Left lung (tissue), 10 donors: ENCODE data around the gene MPPED1. TPM values are rescaled to one million over a fixed set of nuclear protein-coding genes. Genes with fewer than 3 reads are reported as not detected.

ENCODE experiments used
- ATAC-seq: fragments of 200-7000 bp; cut with Tn5 transposase; one replicate; pipeline ENCODE4 v1.9.1; 2020; ENCODE audit warnings: moderate library complexity
- DNase-seq, 4 donors: peaks; one replicate each; pipeline ENCODE4 v3.0.0-alpha.2; 2013 to 2020
- H3K27ac ChIP-seq, 2 donors: fragments of 200-600 bp; sonication (generic) in 1 of 2; one replicate each; pipeline versions ENCODE4 v1.5.0 to v1.8.0; 2020 to 2021
- H3K27me3 ChIP-seq, 2 donors: fragments of 200-600 bp; sonication (generic) in 1 of 2; one replicate each; pipeline versions ENCODE4 v1.5.0 to v1.8.0; 2020 to 2021
- H3K36me3 ChIP-seq, 2 donors: fragments of 200-600 bp; sonication (generic) in 1 of 2; one replicate each; pipeline versions ENCODE4 v1.5.0 to v1.8.0; 2020 to 2021
- H3K4me1 ChIP-seq, 2 donors: fragments of 200-600 bp; one replicate each; pipeline ENCODE4 v1.8.0; 2021
- H3K4me3 ChIP-seq, 2 donors: fragments of 200-600 bp; sonication (generic) in 1 of 2; one replicate each; pipeline versions ENCODE4 v1.5.0 to v1.8.0; 2020 to 2021; ENCODE audit warnings: mild to moderate bottlenecking in 1 of 2
- H3K9me3 ChIP-seq, 2 donors: fragments of 200-600 bp; sonication (generic) in 1 of 2; one replicate each; pipeline versions ENCODE4 v1.5.0 to v1.8.0; 2020 to 2021
- CTCF ChIP-seq, 2 donors: fragments of 200-600 bp; sonication (generic) in 1 of 2; IDR thresholded peaks; one replicate each; pipeline versions ENCODE4 v1.5.0 to v1.8.0; 2021; ENCODE audit warnings: antibody characterized with exemption in 2 of 2
- intact Hi-C, 2 donors: fragments of 100-400 bp; cut with DNase I; formaldehyde crosslinking; loops; one replicate each; pipeline versions ENCODE4 v1.11.2 to v1.14.2; 2022
- polyA plus RNA-seq, 6 donors: library from polyadenylated mRNA; unstranded; fragments of 120-200 nt; gene quantifications; one replicate each; pipeline ENCODE4 v1.2.1, GENCODE V29; 2013; ENCODE audit not compliant: insufficient read length in 6 of 6
- total RNA-seq, 2 donors: library from RNA; stranded (reverse); fragmentation: NEBNext Ultra II Directional; extraction: Animal tissue kit (Norgen Biotek cat#: 25700); gene quantifications; one replicate each; pipeline ENCODE4 v1.2.1, GENCODE V29; 2021
- donor health status: DM: no; HTN: yes; CAD: no.
- donor health status: DM: no; HTN: no; CAD: no.

The MPPED1 gene
- total and polyA plus RNA-seq, 8 donors: 0.37 to 0.67 (median 0.52) TPM; not detected in 2

GRCh38 chr22:43451371-43452050 is 39.7 kb downstream of the MPPED1 start:
- DNase-seq (no peak), ATAC-seq (no peak)
- H3K27ac ChIP-seq: no peak overlapping the region
- H3K36me3 ChIP-seq: no peaks in the 10 kb centered on the region
- H3K4me3 ChIP-seq: no peak overlapping the region
- peaks cover 0 to 62% of the 10 kb centered on the region in 2 donors for H3K27me3 ChIP-seq
- intact Hi-C loops: no loop called here
- no peaks in the 10 kb centered on the region for H3K9me3 ChIP-seq
- no peak for TF ChIP-seq CTCF (IDR thresholded peaks at IDR 0.05)
- H3K4me1 ChIP-seq: no peaks in the 10 kb centered on the region

- no peak overlapping the region for H3K4me3 ChIP-seq
- H3K36me3 ChIP-seq: no peaks in the 10 kb centered on the region
- DNase-seq (no peak), ATAC-seq (no peak)
- peaks cover 0 to 69% of the 10 kb centered on the region in 2 donors for H3K27me3 ChIP-seq
- H3K4me1 ChIP-seq: no peaks in the 10 kb centered on the region
- intact Hi-C loops: no loop called here
- TF ChIP-seq CTCF (IDR thresholded peaks at IDR 0.05): no peak
- H3K27ac ChIP-seq: no peak overlapping the region
- H3K9me3 ChIP-seq: no peaks in the 10 kb centered on the region
These were observed 44.0 kb downstream of the MPPED1 start for GRCh38 chr22:43455846-43456245.

- Histone ChIP-seq H3K27ac (no peak overlapping the region), H3K4me1 (no peaks in the 10 kb centered on the region), H3K9me3 (peaks cover 0 to 2% of the 10 kb centered on the region in 2 donors), H3K27me3 (peaks cover 0 to 60% of the 10 kb centered on the region in 2 donors), H3K36me3 (no peaks in the 10 kb centered on the region), H3K4me3 (no peak overlapping the region)
- TF ChIP-seq CTCF (IDR thresholded peaks at IDR 0.05): no peak
- no peak for DNase-seq
- no peak for ATAC-seq
- intact Hi-C loops: no loop called here
These were observed 45.2 kb downstream of the MPPED1 start for GRCh38 chr22:43457002-43457401.

GRCh38 chr22:43462701-43463100 is 50.9 kb downstream of the MPPED1 start:
- no peak for TF ChIP-seq CTCF (IDR thresholded peaks at IDR 0.05)
- Histone ChIP-seq H3K4me1 (no peaks in the 10 kb centered on the region), H3K36me3 (no peaks in the 10 kb centered on the region), H3K4me3 (no peak overlapping the region), H3K9me3 (peaks cover 0 to 7% of the 10 kb centered on the region in 2 donors), H3K27me3 (peaks cover 0 to 47% of the 10 kb centered on the region in 2 donors), H3K27ac (no peak overlapping the region)
- ATAC-seq (no peak), DNase-seq (no peak)
- intact Hi-C loops: no loop called here

GRCh38 chr22:43464809-43465208 is 53.0 kb downstream of the MPPED1 start:
- Histone ChIP-seq H3K27ac (no peak overlapping the region), H3K9me3 (peaks cover 0 to 7% of the 10 kb centered on the region in 2 donors), H3K27me3 (peaks cover 0 to 52% of the 10 kb centered on the region in 2 donors), H3K4me1 (no peaks in the 10 kb centered on the region), H3K36me3 (no peaks in the 10 kb centered on the region), H3K4me3 (no peak overlapping the region)
- TF ChIP-seq CTCF (IDR thresholded peaks at IDR 0.05): no peak
- DNase-seq: no peak
- ATAC-seq: no peak
- intact Hi-C loops: no loop called here
